Transverse colon (tissue), 4 donors: ENCODE results near the gene C1QTNF1.

ENCODE experiments used
- CTCF ChIP-seq, 5 experiments: fragments of 200-600 bp in 3 of 5; fragments of 450-650 bp in 2 of 5; sonication (generic) in 3 of 5; IDR thresholded peaks; 1 replicate in 2 of 5; 2 replicates in 3 of 5; pipeline ENCODE4 v1.5.1; 2016 to 2017; ENCODE audit warnings: antibody characterized with exemption in 5 of 5, inconsistent platforms in 3 of 5, mild to moderate bottlenecking in 2 of 5, moderate library complexity in 1 of 5
- EP300 ChIP-seq: sonication (generic); formaldehyde crosslinking; IDR thresholded peaks from one replicate; pipeline ENCODE4 v1.6.1; 2017; ENCODE audit warnings: antibody characterized with exemption, low read depth
- POLR2A ChIP-seq: fragments of 450-650 bp; IDR thresholded peaks from one replicate; pipeline ENCODE4 v1.6.1; 2016; ENCODE audit warnings: antibody characterized with exemption, mild to moderate bottlenecking, moderate library complexity
- POLR2AphosphoS5 ChIP-seq, 3 donors: sonication (generic); formaldehyde crosslinking; IDR thresholded peaks; one replicate each; pipeline ENCODE4 v1.6.1; 2016; ENCODE audit warnings: antibody characterized with exemption in 3 of 3

GRCh38 chr17:79035686-79036085 lies 11.7 kb downstream of the C1QTNF1 start:
- TF ChIP-seq CTCF (IDR thresholded peaks at IDR 0.05) (no peak), EP300 (no peak), POLR2A (no peak), POLR2AphosphoS5 (IDR thresholded peaks at IDR 0.05) (no peak)
